Esophagus muscularis mucosa (tissue), 4 donors: ENCODE results near the gene ZNF407.

Experiments
- EP300 ChIP-seq: sonication (generic); formaldehyde crosslinking; IDR thresholded peaks from one replicate; pipeline ENCODE4 v1.6.1; 2017; ENCODE audit warnings: antibody characterized with exemption
- POLR2A ChIP-seq: fragments of 450-650 bp; IDR thresholded peaks from one replicate; pipeline ENCODE4 v1.6.1; 2017; ENCODE audit warnings: antibody characterized with exemption, moderate library complexity, mild to moderate bottlenecking, low read depth
- POLR2AphosphoS5 ChIP-seq, 2 donors: sonication (generic); formaldehyde crosslinking; IDR thresholded peaks; one replicate each; pipeline ENCODE4 v1.6.1; 2017; ENCODE audit warnings: antibody characterized with exemption in 2 of 2
- TF ChIP-seq, protein P1 (sequence below), 3 experiments: fragments of 200-600 bp in 2 of 3; fragments of 450-650 bp in 1 of 3; sonication (generic) in 2 of 3; IDR thresholded peaks; one replicate each; pipeline ENCODE4 v1.5.1; 2017 to 2019; ENCODE audit warnings: antibody characterized with exemption in 3 of 3, mild to moderate bottlenecking in 2 of 3, moderate library complexity in 1 of 3

DNA sequence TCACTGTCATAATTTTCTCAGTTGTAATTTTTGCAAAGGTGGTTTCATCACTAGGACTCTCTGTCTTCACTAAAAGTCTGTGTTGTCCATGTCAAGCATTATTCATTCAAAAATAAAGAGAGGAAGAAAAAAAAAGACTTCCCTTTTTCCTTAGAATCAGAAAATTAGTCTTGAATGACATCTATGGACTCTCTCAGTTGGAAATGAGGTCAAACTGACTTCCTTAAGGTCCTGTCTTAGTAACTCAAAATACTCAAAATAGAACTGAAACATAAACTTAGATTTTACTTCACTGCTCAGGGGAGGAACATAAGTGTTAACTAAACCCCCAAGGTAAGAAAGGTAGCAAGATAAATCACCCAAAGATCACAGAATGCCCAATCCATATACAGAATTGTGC, 2.2 kb upstream of the ZNF407 start:
- TF ChIP-seq, protein P1, sequence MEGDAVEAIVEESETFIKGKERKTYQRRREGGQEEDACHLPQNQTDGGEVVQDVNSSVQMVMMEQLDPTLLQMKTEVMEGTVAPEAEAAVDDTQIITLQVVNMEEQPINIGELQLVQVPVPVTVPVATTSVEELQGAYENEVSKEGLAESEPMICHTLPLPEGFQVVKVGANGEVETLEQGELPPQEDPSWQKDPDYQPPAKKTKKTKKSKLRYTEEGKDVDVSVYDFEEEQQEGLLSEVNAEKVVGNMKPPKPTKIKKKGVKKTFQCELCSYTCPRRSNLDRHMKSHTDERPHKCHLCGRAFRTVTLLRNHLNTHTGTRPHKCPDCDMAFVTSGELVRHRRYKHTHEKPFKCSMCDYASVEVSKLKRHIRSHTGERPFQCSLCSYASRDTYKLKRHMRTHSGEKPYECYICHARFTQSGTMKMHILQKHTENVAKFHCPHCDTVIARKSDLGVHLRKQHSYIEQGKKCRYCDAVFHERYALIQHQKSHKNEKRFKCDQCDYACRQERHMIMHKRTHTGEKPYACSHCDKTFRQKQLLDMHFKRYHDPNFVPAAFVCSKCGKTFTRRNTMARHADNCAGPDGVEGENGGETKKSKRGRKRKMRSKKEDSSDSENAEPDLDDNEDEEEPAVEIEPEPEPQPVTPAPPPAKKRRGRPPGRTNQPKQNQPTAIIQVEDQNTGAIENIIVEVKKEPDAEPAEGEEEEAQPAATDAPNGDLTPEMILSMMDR (IDR thresholded peaks at IDR 0.05): no peak
- no peak for TF ChIP-seq EP300
- no peak for TF ChIP-seq POLR2A
- no peak for TF ChIP-seq POLR2AphosphoS5 (IDR thresholded peaks at IDR 0.05)
